Gastroesophageal sphincter (tissue), 4 donors: ENCODE data around the gene PSMA3. TPM values are rescaled to one million over a fixed set of nuclear protein-coding genes. Genes with fewer than 3 reads are reported as not detected.

Experiments used
- ATAC-seq: fragments of 150-250 bp; one replicate; pipeline ENCODE4 v1.9.1; 2016; ENCODE audit warnings: mild to moderate bottlenecking, moderate library complexity
- H3K27ac ChIP-seq, 4 donors: fragments of 200-600 bp; sonication (generic) in 3 of 4; 1 replicate in 3 of 4; 2 replicates in 1 of 4; pipeline ENCODE4 v1.5.1; 2016 to 2019
- H3K27me3 ChIP-seq: fragments of 200-600 bp; sonication (generic); one replicate; pipeline ENCODE4 v1.5.1; 2019
- H3K36me3 ChIP-seq, 2 donors: fragments of 200-600 bp; sonication (generic); one replicate each; pipeline ENCODE4 v1.5.1; 2019; ENCODE audit warnings: control low read depth in 1 of 2
- H3K4me1 ChIP-seq, 3 donors: fragments of 200-600 bp; sonication (generic); 1 replicate in 2 of 3; 2 replicates in 1 of 3; pipeline ENCODE4 v1.5.1; 2016 to 2019; ENCODE audit warnings: control low read depth in 2 of 3
- H3K4me3 ChIP-seq, 2 donors: fragments of 200-600 bp; sonication (generic); one replicate each; pipeline ENCODE4 v1.5.1; 2019; ENCODE audit warnings: mild to moderate bottlenecking in 1 of 2, moderate library complexity in 1 of 2
- H3K9me3 ChIP-seq, 3 donors: fragments of 200-600 bp; sonication (generic); one replicate each; pipeline ENCODE4 v1.5.1; 2017 to 2019; ENCODE audit warnings: control low read depth in 2 of 3
- CTCF ChIP-seq, 4 experiments: fragments of 200-600 bp in 2 of 4; fragments of 450-650 bp in 2 of 4; sonication (generic) in 1 of 4; IDR thresholded peaks; one replicate each; pipeline ENCODE4 v1.5.1; 2017 to 2019; ENCODE audit warnings: antibody characterized with exemption in 4 of 4, mild to moderate bottlenecking in 2 of 4, moderate library complexity in 2 of 4
- EP300 ChIP-seq: sonication (generic); formaldehyde crosslinking; IDR thresholded peaks from one replicate; pipeline ENCODE4 v1.6.1; 2017; ENCODE audit warnings: antibody characterized with exemption, mild to moderate bottlenecking
- POLR2A ChIP-seq, 2 donors: fragments of 450-650 bp; IDR thresholded peaks; one replicate each; pipeline ENCODE4 v1.6.1; 2017; ENCODE audit warnings: antibody characterized with exemption in 2 of 2, mild to moderate bottlenecking in 2 of 2, moderate library complexity in 1 of 2
- POLR2AphosphoS5 ChIP-seq: sonication (generic); formaldehyde crosslinking; IDR thresholded peaks from one replicate; pipeline ENCODE4 v1.6.1; 2017; ENCODE audit warnings: antibody characterized with exemption
- WGBS, 2 donors: methylation state at CpG; one replicate each; pipeline ENCODE4 v1.1.5; 2018; ENCODE audit warnings: low coverage in 1 of 2; 5-methylcytosine and 5-hydroxymethylcytosine counted together
- total RNA-seq, 4 donors: library from RNA; depleted of rRNA; stranded (reverse); fragments of >200 nt; gene quantifications; one replicate each; pipeline ENCODE4 v1.1.0, GENCODE V29; 2016

The PSMA3 gene
- total RNA-seq, 4 donors from 2014 or later, result 88.4 to 106 (median 96.7) TPM

GRCh38 chr14:58294201-58294600 is 49.6 kb downstream of the PSMA3 start:
- Histone ChIP-seq H3K9me3 (no peaks in the 10 kb centered on the region), H3K4me3 (no peak overlapping the region), H3K27me3 (no peaks in the 10 kb centered on the region), H3K4me1 (peaks cover 0 to 66% (median 3%) of the 10 kb centered on the region in 3 donors), H3K27ac (no peak overlapping the region), H3K36me3 (peaks cover 0 to 58% of the 10 kb centered on the region in 2 donors)
- TF ChIP-seq CTCF (IDR thresholded peaks at IDR 0.05) (no peak), POLR2A (IDR thresholded peaks at IDR 0.05) (no peak), EP300 (no peak), POLR2AphosphoS5 (no peak)
- 90 to 92% methylated on average over 6 to 7 of the region's 7 CpGs for WGBS, 2 donors
- ATAC-seq, result no peak

GRCh38 chr14:58296726-58297125 is 52.1 kb downstream of the PSMA3 start:
- no peaks in the 10 kb centered on the region for H3K9me3 ChIP-seq
- no peak for ATAC-seq
- WGBS, 2 donors, result 2 to 11% methylated on average over 3 of the region's 3 CpGs
- no peaks in the 10 kb centered on the region for H3K27me3 ChIP-seq
- H3K36me3 ChIP-seq, result peaks cover 0 to 38% of the 10 kb centered on the region in 2 donors
- H3K4me1 ChIP-seq, result peaks cover 0 to 67% (median 6%) of the 10 kb centered on the region in 3 donors
- peak overlapping the region; percentile 73 to 97 (median 91) for H3K27ac ChIP-seq
- peak overlapping the region; percentile 51 to 98 for H3K4me3 ChIP-seq
- TF ChIP-seq POLR2A (IDR thresholded peaks at IDR 0.05) (no peak), CTCF (IDR thresholded peaks at IDR 0.05) (no peak), EP300 (no peak), POLR2AphosphoS5 (no peak)

DNA sequence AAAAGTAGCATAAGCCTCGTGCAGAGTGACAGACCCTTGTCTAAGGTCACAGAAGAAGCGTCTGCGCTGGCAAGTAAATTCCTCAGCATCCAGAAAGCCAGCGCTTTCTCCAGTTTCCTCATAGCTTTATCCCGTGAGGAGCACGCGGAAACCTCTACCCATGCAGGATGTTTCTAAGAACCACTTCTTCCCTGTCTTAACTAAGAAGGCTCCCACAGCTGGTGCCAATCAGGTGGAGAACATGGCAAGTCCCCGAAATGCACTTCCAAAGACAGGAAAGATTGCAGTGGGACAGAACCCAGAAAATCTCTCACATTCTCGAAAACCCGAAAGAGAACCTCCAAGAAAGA is 52.7 kb downstream of the PSMA3 start:
- H3K4me1 ChIP-seq, result peaks cover 0 to 61% (median 6%) of the 10 kb centered on the region in 3 donors
- no peaks in the 10 kb centered on the region for H3K9me3 ChIP-seq
- no peaks in the 10 kb centered on the region for H3K27me3 ChIP-seq
- H3K27ac ChIP-seq, result peak overlapping the region; percentile 73 to 97 (median 91)
- no peak for ATAC-seq
- peaks cover 0 to 41% of the 10 kb centered on the region in 2 donors for H3K36me3 ChIP-seq
- TF ChIP-seq POLR2AphosphoS5 (no peak), CTCF (IDR thresholded peaks at IDR 0.05) (no peak), POLR2A (IDR thresholded peaks at IDR 0.05) (no peak)
- 0 to 2% methylated on average over 8 to 9 of the region's 10 CpGs for WGBS, 2 donors
- H3K4me3 ChIP-seq, result peak overlapping the region; percentile 51 to 98

GRCh38 chr14:58297762-58298476 is 53.3 kb downstream of the PSMA3 start:
- peak; percentile 98 for ATAC-seq
- Histone ChIP-seq H3K27me3 (no peaks in the 10 kb centered on the region), H3K36me3 (peaks cover 0 to 41% of the 10 kb centered on the region in 2 donors), H3K9me3 (no peaks in the 10 kb centered on the region), H3K27ac (peak overlapping the region; percentile 73 to 98 (median 95)), H3K4me3 (peak overlapping the region; percentile 65 to 98), H3K4me1 (peaks cover 0 to 60% (median 3%) of the 10 kb centered on the region in 3 donors)
- 1 to 2% methylated on average over 12 to 28 of the region's 40 CpGs for WGBS, 2 donors
- TF ChIP-seq POLR2A (IDR thresholded peaks at IDR 0.05), result peak; percentile 42 to 64
- peak in 2 of 4 experiments; percentile 23 to 40 for TF ChIP-seq CTCF (IDR thresholded peaks at IDR 0.05)
- no peak for TF ChIP-seq EP300
- peak; percentile 80 for TF ChIP-seq POLR2AphosphoS5
